Measurements from ENCODE around the gene CDH8. TPM values are rescaled to one million over a fixed set of nuclear protein-coding genes. Genes with fewer than 3 reads are reported as not detected.

Gene CDH8
- total and polyA plus RNA-seq, 2 donors (not counting 3 experiments of a cell fraction or from before 2014, with no cell fraction given): not detected

DNA sequence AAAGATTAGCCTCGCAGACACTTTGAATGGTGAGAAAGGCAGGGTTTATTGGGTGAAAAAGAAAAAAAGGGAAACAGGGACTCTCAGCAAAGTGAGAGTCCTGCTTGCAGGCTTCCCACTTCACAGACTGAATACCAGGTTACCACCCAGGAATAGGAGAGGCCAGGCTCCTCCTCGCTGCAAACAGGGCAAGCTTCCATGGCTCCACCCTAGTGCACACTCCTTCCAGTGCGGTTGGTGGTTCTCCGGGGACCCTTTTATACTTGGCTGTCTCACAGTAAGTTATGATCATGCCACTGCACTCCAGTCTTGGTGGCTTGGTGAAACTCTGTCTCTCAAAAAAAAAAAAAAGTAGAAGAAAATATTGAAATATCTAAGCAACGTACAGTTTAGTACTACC is 30.5 kb upstream of the CDH8 start:
- intact Hi-C loops (cut with micrococcal nuclease): no loop called here
- BruUV-seq (replicated peaks): no TSS peak
- POLR2A ChIA-PET: no interaction called here

More for the DNA sequence above, 30.5 kb upstream of the CDH8 start:
- Histone ChIP-seq H3K9ac (replicated peaks; ENCODE audit: extremely low read depth, insufficient read depth, low read length) (no peak overlapping the region), H3K36me3 (ENCODE audit: control insufficient read depth in 2 of 2, extremely low read depth in 1 of 2, insufficient read depth in 2 of 2, low read length in 2 of 2) (no peaks in the 10 kb centered on the region), H3K27ac (ENCODE audit: insufficient read depth, low read depth, low read length) (no peak overlapping the region), H3K4me3 (replicated peaks in 1 of 3; ENCODE audit: insufficient read depth in 1 of 3, low read depth in 1 of 3, low read length in 3 of 3) (no peak overlapping the region), H3K9me3 (replicated peaks; ENCODE audit: control insufficient read depth, insufficient read depth, low read length) (peaks cover 2% of the 10 kb centered on the region), H3K27me3 (ENCODE audit: control insufficient read depth in 2 of 2, insufficient read depth in 2 of 2, low read length in 2 of 2) (no peaks in the 10 kb centered on the region), H3K4me2 (ENCODE audit: insufficient read depth, low read length) (no peak overlapping the region), H3K9me1 (replicated peaks; ENCODE audit: control insufficient read depth, extremely low read depth, insufficient read depth, low read length) (no peaks in the 10 kb centered on the region), H3K4me1 (ENCODE audit: control insufficient read depth, extremely low read depth, insufficient read depth, low read length) (no peaks in the 10 kb centered on the region), H2AFZ (ENCODE audit: low read depth, low read length) (no peak overlapping the region), H3K79me2 (ENCODE audit: control insufficient read depth, insufficient read depth, low read length) (no peaks in the 10 kb centered on the region), H4K20me1 (replicated peaks; ENCODE audit: control insufficient read depth, extremely low read depth, insufficient read depth, low read length) (no peaks in the 10 kb centered on the region)
- DNase-seq (ENCODE audit: low read depth, low spot score) (no peak), FAIRE-seq (no peak)
- dilution Hi-C loops (cut with MboI; ENCODE audit: extremely low pct_ligation_motif_present, low sequenced_read_pairs): no loop called here
- CTCF ChIA-PET: no interaction called here
- TF ChIP-seq POLR2A (IDR thresholded peaks at IDR 0.05; ENCODE audit: low read depth, low read length): no peak
- TF ChIP-seq, protein P1, sequence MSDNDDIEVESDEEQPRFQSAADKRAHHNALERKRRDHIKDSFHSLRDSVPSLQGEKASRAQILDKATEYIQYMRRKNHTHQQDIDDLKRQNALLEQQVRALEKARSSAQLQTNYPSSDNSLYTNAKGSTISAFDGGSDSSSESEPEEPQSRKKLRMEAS (IDR thresholded peaks at IDR 0.05; ENCODE audit: insufficient read depth, insufficient read length): no peak
- TF ChIP-seq EZH2 (IDR thresholded peaks at IDR 0.05; ENCODE audit: borderline replicate concordance, low read depth, low read length, severe bottlenecking): no peak
- TF ChIP-seq FOS (IDR thresholded peaks at IDR 0.05; ENCODE audit: borderline replicate concordance, insufficient read depth, low read length): no peak
- no peak for TF ChIP-seq POLR2AphosphoS5 (IDR thresholded peaks at IDR 0.05; ENCODE audit: insufficient read depth, low read depth, low read length)
- TF ChIP-seq, protein P2, sequence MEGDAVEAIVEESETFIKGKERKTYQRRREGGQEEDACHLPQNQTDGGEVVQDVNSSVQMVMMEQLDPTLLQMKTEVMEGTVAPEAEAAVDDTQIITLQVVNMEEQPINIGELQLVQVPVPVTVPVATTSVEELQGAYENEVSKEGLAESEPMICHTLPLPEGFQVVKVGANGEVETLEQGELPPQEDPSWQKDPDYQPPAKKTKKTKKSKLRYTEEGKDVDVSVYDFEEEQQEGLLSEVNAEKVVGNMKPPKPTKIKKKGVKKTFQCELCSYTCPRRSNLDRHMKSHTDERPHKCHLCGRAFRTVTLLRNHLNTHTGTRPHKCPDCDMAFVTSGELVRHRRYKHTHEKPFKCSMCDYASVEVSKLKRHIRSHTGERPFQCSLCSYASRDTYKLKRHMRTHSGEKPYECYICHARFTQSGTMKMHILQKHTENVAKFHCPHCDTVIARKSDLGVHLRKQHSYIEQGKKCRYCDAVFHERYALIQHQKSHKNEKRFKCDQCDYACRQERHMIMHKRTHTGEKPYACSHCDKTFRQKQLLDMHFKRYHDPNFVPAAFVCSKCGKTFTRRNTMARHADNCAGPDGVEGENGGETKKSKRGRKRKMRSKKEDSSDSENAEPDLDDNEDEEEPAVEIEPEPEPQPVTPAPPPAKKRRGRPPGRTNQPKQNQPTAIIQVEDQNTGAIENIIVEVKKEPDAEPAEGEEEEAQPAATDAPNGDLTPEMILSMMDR (IDR thresholded peaks at IDR 0.05; ENCODE audit: extremely low read depth in 1 of 2, insufficient read depth in 1 of 2, low read depth in 1 of 2, low read length in 2 of 2): no peak
- TF ChIP-seq GATA2 (IDR thresholded peaks at IDR 0.05; ENCODE audit: insufficient read depth, insufficient read length, low read depth, low read length): no peak
- TF ChIP-seq JUN (IDR thresholded peaks at IDR 0.05; ENCODE audit: borderline replicate concordance, insufficient read depth, insufficient read length, low read depth): no peak
- TF ChIP-seq MYC (IDR thresholded peaks at IDR 0.05; ENCODE audit: low read depth, low read length): no peak
